CD14-positive monocyte (primary cell): ENCODE results near the gene CNPY1. TPM values are rescaled to one million over a fixed set of nuclear protein-coding genes. Genes with fewer than 3 reads are reported as not detected.

Experiments
- DNase-seq, 3 donors: peaks; one replicate each; pipeline ENCODE4 v3.0.0-alpha.2; 2011 to 2022
- H2AFZ ChIP-seq: 2 replicates; pipeline ENCODE4 v1.6.0; 2012; ENCODE audit warnings: mild to moderate bottlenecking, low read depth, low read length, inconsistent platforms; ENCODE audit not compliant: insufficient read depth, poor library complexity, severe bottlenecking
- H3K27ac ChIP-seq, 2 donors: 1 replicate in 1 of 2; 2 replicates in 1 of 2; pipeline ENCODE4 v1.5.1; 2012 to 2013; ENCODE audit warnings: low read length in 2 of 2, control low read depth in 1 of 2, inconsistent platforms in 1 of 2, low read depth in 1 of 2, mild to moderate bottlenecking in 1 of 2
- H3K27me3 ChIP-seq, 2 donors: one replicate each; pipeline versions ENCODE4 v1.6.0 to v1.6.1; 2011 to 2013; ENCODE audit warnings: low read length in 2 of 2; ENCODE audit not compliant: control insufficient read depth in 2 of 2, insufficient read depth in 2 of 2
- H3K36me3 ChIP-seq, 2 donors: replicated peaks in 1 of 2; 1 replicate in 1 of 2; 2 replicates in 1 of 2; pipeline versions ENCODE4 v1.5.1 to v1.6.1; 2012 to 2013; ENCODE audit warnings: low read length in 2 of 2, control low read depth in 1 of 2, inconsistent platforms in 1 of 2, mild to moderate bottlenecking in 1 of 2; ENCODE audit not compliant: insufficient read depth in 2 of 2, control insufficient read depth in 1 of 2
- H3K4me1 ChIP-seq, 2 donors: 1 replicate in 1 of 2; 2 replicates in 1 of 2; pipeline versions ENCODE4 v1.5.1 to v1.6.1; 2012 to 2013; ENCODE audit warnings: low read length in 2 of 2, control low read depth in 1 of 2, inconsistent platforms in 1 of 2, mild to moderate bottlenecking in 1 of 2, moderate library complexity in 1 of 2; ENCODE audit not compliant: insufficient read depth in 2 of 2, control insufficient read depth in 1 of 2
- H3K4me2 ChIP-seq: replicated peaks from 2 replicates; pipeline ENCODE3; 2012; ENCODE audit warnings: low read length, moderate library complexity, mild to moderate bottlenecking; ENCODE audit not compliant: poor library complexity, severe bottlenecking; ENCODE audit errors: extremely low read depth
- H3K4me3 ChIP-seq, 3 experiments: fragments of 200-600 bp in 1 of 3; sonication (generic) in 1 of 3; replicated peaks in 1 of 3; 1 replicate in 2 of 3; 2 replicates in 1 of 3; pipeline ENCODE4 v1.5.1; 2011 to 2013; ENCODE audit warnings: low read length in 3 of 3, mild to moderate bottlenecking in 3 of 3, control low read depth in 2 of 3, low read depth in 2 of 3, inconsistent platforms in 1 of 3, moderate library complexity in 1 of 3
- H3K79me2 ChIP-seq: 2 replicates; pipeline ENCODE4 v1.6.0; 2012; ENCODE audit warnings: mild to moderate bottlenecking, control low read depth, inconsistent platforms, low read length, moderate library complexity; ENCODE audit not compliant: insufficient read depth
- H3K9ac ChIP-seq: 2 replicates; pipeline ENCODE4 v1.6.0; 2017; ENCODE audit warnings: low read length, mild to moderate bottlenecking; ENCODE audit not compliant: insufficient read depth, poor library complexity, severe bottlenecking
- H3K9me3 ChIP-seq, 2 donors: replicated peaks in 1 of 2; 1 replicate in 1 of 2; 2 replicates in 1 of 2; pipeline versions ENCODE4 v1.5.1 to v1.6.1; 2012 to 2013; ENCODE audit warnings: low read length in 2 of 2, control low read depth in 1 of 2; ENCODE audit not compliant: control insufficient read depth in 1 of 2, insufficient read depth in 1 of 2
- H4K20me1 ChIP-seq: 2 replicates; pipeline ENCODE4 v1.6.0; 2012; ENCODE audit warnings: mild to moderate bottlenecking, low read length, control low read depth, moderate library complexity; ENCODE audit not compliant: insufficient read depth
- H3K27ac Mint-ChIP-seq, 7 donors: one replicate each; pipeline ENCODE4 v1.8.0; 2020; ENCODE audit warnings: mild to moderate bottlenecking in 7 of 7, mixed read lengths in 7 of 7, moderate library complexity in 6 of 7, inconsistent platforms in 2 of 7
- H3K27me3 Mint-ChIP-seq, 3 donors: one replicate each; pipeline ENCODE4 v1.8.0; 2021 to 2022; ENCODE audit warnings: low read depth in 3 of 3, mild to moderate bottlenecking in 3 of 3, mixed read lengths in 3 of 3, moderate library complexity in 3 of 3, inconsistent platforms in 1 of 3
- H3K36me3 Mint-ChIP-seq, 2 donors: one replicate each; pipeline ENCODE4 v1.8.0; 2020; ENCODE audit warnings: mixed read lengths in 2 of 2, inconsistent platforms in 1 of 2, mild to moderate bottlenecking in 1 of 2
- H3K4me1 Mint-ChIP-seq: one replicate; pipeline ENCODE4 v1.8.0; 2020; ENCODE audit warnings: mild to moderate bottlenecking, mixed read lengths
- H3K4me3 Mint-ChIP-seq, 2 donors: one replicate each; pipeline ENCODE4 v1.8.0; 2020; ENCODE audit warnings: mild to moderate bottlenecking in 2 of 2, mixed read lengths in 2 of 2, moderate library complexity in 1 of 2
- H3K9me3 Mint-ChIP-seq, 7 donors: one replicate each; pipeline ENCODE4 v1.8.0; 2020 to 2022; ENCODE audit warnings: mixed read lengths in 7 of 7, mild to moderate bottlenecking in 6 of 7, moderate library complexity in 6 of 7, inconsistent platforms in 2 of 7
- WGBS: methylation state at CpG from one replicate; pipeline ENCODE4 v1.1.5; 2013; ENCODE audit warnings: missing lambda C conversion rate; ENCODE audit not compliant: insufficient coverage; 5-methylcytosine and 5-hydroxymethylcytosine counted together
- intact Hi-C, 2 donors: fragments of 100-400 bp; cut with micrococcal nuclease; formaldehyde crosslinking; loops; one replicate each; pipeline versions ENCODE4 v1.15.0 to v1.15.1; 2023
- polyA plus RNA-seq, 3 donors: library from polyadenylated mRNA; depleted of rRNA in 1 of 3; unstranded in 2 of 3; stranded (reverse) in 1 of 3; fragments of 300-500 nt in 2 of 3; fragments of >200 nt in 1 of 3; fragmentation: Illumina TruSeq in 2 of 3; gene quantifications; 1 replicate in 2 of 3; 2 replicates in 1 of 3; pipeline ENCODE4 v1.2.3, GENCODE V29; 2012 to 2021
- TF ChIP-seq, protein P1 (sequence below): fragments of 200-600 bp; IDR thresholded peaks from one replicate; pipeline ENCODE4 v1.8.0; 2022; ENCODE audit warnings: antibody characterized with exemption, mild to moderate bottlenecking

The CNPY1 gene
- polyA plus RNA-seq, 3 donors = not detected

DNA sequence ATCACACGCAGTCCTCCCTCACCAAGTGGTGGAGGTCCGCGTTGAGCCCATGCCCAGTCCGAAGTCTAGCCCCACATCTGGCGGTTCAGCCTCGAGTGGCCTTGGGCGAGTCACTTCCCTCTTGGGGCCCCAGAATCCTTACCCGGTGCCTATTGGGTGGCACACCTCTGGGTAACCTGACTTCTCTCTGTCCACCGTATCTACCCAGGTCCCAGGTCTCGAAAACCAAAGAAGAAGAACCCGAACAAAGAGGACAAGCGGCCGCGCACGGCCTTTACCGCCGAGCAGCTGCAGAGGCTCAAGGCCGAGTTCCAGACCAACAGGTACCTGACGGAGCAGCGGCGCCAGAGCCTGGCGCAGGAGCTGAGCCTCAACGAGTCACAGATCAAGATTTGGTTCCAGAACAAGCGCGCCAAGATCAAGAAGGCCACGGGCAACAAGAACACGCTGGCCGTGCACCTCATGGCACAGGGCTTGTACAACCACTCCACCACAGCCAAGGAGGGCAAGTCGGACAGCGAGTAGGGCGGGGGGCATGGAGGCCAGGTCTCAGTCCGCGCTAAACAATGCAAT is 84.1 kb downstream of the CNPY1 start:
- DNase-seq = no peak
- H3K4me1 Mint-ChIP-seq = peaks cover 10% of the 10 kb centered on the region
- Histone ChIP-seq H4K20me1 (no peaks in the 10 kb centered on the region), H3K4me2 (no peak overlapping the region), H3K9ac (no peak overlapping the region), H3K36me3 (no peaks in the 10 kb centered on the region), H2AFZ (no peak overlapping the region), H3K4me1 (peaks cover 5 to 15% of the 10 kb centered on the region in 2 donors), H3K27me3 (peaks cover 73 to 88% of the 10 kb centered on the region in 2 donors), H3K4me3 (no peak overlapping the region), H3K9me3 (peaks cover 0 to 59% of the 10 kb centered on the region in 2 donors), H3K79me2 (no peaks in the 10 kb centered on the region), H3K27ac (no peak overlapping the region)
- intact Hi-C loops = no loop called here
- TF ChIP-seq, protein P1, sequence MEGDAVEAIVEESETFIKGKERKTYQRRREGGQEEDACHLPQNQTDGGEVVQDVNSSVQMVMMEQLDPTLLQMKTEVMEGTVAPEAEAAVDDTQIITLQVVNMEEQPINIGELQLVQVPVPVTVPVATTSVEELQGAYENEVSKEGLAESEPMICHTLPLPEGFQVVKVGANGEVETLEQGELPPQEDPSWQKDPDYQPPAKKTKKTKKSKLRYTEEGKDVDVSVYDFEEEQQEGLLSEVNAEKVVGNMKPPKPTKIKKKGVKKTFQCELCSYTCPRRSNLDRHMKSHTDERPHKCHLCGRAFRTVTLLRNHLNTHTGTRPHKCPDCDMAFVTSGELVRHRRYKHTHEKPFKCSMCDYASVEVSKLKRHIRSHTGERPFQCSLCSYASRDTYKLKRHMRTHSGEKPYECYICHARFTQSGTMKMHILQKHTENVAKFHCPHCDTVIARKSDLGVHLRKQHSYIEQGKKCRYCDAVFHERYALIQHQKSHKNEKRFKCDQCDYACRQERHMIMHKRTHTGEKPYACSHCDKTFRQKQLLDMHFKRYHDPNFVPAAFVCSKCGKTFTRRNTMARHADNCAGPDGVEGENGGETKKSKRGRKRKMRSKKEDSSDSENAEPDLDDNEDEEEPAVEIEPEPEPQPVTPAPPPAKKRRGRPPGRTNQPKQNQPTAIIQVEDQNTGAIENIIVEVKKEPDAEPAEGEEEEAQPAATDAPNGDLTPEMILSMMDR = no peak
- peaks cover 3 to 6% of the 10 kb centered on the region in 2 donors for H3K36me3 Mint-ChIP-seq
- peak overlapping the region in 1 of 2 donors; percentile 74 for H3K4me3 Mint-ChIP-seq
- peaks cover 86 to 95% (median 89%) of the 10 kb centered on the region in 3 donors for H3K27me3 Mint-ChIP-seq
- peak overlapping the region in 1 of 7 donors; percentile 6 for H3K27ac Mint-ChIP-seq
- WGBS = 12% methylated on average over 27 of the region's 33 CpGs
- H3K9me3 Mint-ChIP-seq = peaks cover 2 to 63% (median 29%) of the 10 kb centered on the region in 7 donors

DNA sequence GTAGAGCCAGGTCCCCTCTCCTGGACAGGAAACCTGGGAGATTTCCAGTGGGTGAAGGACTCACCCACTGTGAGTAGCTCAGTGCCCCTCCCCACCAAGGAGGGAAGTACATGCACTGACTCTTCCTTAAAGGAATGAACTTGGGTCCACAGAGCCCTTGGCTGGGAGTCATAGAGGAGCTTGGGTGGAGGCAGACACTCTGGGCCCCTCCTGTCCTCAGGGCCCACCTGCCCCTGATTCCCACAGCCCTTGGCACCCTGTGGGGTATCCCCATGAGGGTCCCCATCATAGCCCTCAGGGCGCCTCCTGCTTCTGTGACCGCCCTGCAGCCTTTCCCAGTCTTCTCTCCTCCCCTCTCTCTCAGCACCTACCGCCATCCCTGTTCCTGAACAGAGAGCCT is 84.7 kb downstream of the CNPY1 start:
- TF ChIP-seq, protein P1 = no peak
- no peak for DNase-seq
- H4K20me1 ChIP-seq = no peaks in the 10 kb centered on the region
- 8% methylated on average over 2 of the region's 3 CpGs for WGBS
- H3K79me2 ChIP-seq = no peaks in the 10 kb centered on the region
- Mint-ChIP-seq H3K9me3 (peaks cover 2 to 65% (median 35%) of the 10 kb centered on the region in 7 donors), H3K27me3 (peaks cover 85 to 95% (median 89%) of the 10 kb centered on the region in 3 donors), H3K4me3 (peak overlapping the region in 1 of 2 donors; percentile 74), H3K4me1 (peaks cover 15% of the 10 kb centered on the region), H3K36me3 (peaks cover 3 to 6% of the 10 kb centered on the region in 2 donors), H3K27ac (no peak overlapping the region)
- H3K4me3 ChIP-seq = no peak overlapping the region
- no peaks in the 10 kb centered on the region for H3K36me3 ChIP-seq
- no peak overlapping the region for H3K27ac ChIP-seq
- H3K4me2 ChIP-seq = no peak overlapping the region
- no peak overlapping the region for H3K9ac ChIP-seq
- H3K4me1 ChIP-seq = peaks cover 7 to 21% of the 10 kb centered on the region in 2 donors
- H3K9me3 ChIP-seq = peaks cover 0 to 62% of the 10 kb centered on the region in 2 donors
- H3K27me3 ChIP-seq = peaks cover 76 to 87% of the 10 kb centered on the region in 2 donors
- no peak overlapping the region for H2AFZ ChIP-seq
- intact Hi-C loops = no loop called here
